GM21515 (cell line): Measurements from ENCODE around the gene PDIA6.
"Not testable (repeated sequence)": the region's sequence is repeated elsewhere in the genome, so short reads cannot be mapped to it uniquely, and the experiment has no call there.

Experiments
- ATAC-seq: cut with Tn5 transposase; IDR thresholded peaks from one replicate; pipeline ENCODE4 v1.9.1; 2021; ENCODE audit not compliant: unreplicated experiment

PDIA6 gene

DNA sequence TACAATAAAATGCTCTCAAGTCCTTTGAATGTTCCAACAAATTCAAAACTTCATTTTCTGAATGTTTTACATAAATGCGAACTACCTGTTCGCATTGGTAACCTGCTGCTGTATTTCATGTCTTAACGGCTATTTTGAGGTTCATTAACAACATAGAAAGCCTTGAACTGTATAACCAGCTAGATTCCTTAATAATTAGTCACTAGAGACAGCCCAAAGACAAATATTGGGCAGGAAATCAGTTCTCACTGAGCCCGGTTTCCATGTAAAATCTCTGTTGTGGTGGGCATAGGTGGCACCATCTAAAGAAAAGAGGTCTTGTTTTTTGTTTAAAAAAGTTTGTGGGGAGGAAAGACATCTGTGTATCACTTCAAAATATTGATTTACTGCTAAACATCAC is 29.2 kb downstream of the PDIA6 start:
- ATAC-seq: no peak

DNA sequence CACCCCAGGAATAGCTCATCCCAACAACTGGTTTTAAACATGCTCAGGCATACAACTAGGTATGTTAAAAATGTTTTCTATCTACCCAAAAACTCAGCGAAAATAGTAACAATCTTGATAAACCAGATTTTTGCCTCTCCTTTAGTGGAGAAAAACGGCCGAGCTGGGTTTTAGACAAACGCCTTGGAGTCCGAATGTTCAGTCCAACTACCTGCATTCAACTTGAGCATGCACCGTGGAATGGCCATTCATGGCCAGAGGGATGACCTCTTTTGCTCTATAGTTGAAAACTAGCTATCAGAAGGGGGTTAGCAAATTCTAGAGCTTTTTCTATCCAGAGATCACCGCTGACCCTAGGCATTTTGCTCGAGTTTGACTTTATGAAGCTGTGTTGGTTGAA is 30.8 kb downstream of the PDIA6 start:
- no peak for ATAC-seq

DNA sequence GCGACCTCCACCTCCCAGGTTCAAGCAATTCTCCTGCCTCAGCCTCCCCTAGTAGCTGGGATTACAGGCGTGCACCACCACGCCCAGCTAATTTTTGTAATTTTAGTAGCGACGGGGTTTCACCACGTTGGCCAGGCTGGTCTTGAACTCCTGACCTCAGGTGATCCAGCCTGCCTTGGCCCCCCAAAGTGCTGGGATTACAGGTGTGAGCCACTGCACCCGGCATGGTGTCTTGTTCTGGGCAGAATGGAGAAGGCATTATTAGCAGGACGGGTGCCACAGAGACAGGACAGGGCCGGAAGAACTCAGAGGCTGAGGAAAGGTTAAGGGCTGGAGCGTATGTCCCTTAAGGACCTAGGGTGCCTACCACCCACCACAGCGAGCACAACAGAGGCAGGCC is 31.8 kb downstream of the PDIA6 start:
- ATAC-seq: not testable (repeated sequence)

DNA sequence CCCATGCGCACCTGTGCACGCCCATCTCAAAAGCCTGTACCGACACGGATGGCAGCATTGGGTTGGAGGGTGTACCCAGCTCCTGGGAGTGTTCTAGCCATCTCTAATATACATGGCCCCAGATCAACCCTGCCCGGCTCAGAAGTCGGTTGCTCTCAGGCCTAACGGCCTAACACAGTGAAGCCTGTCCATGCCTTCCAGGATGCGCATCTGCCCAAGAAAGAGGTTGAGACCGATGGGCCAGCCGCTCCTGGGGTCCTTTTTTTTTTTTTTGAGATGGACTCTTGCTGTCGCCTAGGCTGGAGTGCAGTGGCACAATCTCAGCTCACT is 32.1 kb downstream of the PDIA6 start:
- no peak for ATAC-seq

DNA sequence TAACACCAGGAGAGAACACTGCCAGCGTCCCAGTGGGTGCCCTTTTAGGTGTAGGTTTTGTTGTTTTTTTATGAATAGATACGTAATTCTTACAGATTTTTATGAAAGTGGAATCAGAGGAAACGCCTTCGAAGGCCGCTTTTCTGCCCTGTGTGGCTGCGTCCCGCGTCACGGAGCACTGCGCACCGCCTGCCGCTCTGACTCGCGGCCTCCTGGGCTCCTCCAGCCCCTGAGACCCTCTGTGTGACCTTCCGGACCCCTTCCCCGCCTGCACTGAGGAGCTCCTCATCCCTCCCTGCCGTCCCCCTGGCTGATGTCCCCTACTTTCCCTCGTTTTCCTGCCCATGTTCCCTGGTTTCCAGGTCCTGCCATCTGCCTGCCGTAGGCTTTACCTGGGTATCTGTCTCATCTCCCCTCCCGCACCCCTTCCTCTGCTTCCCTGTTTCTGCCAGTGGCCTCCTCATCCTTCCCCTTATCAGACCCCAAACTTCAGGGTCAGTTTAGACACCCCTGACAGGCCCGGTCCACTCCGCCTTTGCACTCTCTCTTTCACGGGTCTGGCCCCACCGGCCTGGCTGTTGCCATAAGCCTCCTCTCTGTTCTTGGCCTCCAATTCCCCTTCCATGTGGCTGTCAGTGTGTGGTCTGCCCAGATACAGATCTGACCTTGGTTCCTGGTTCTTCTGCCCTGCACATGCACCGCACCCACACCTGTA is 32.7 kb downstream of the PDIA6 start:
- no peak for ATAC-seq

DNA sequence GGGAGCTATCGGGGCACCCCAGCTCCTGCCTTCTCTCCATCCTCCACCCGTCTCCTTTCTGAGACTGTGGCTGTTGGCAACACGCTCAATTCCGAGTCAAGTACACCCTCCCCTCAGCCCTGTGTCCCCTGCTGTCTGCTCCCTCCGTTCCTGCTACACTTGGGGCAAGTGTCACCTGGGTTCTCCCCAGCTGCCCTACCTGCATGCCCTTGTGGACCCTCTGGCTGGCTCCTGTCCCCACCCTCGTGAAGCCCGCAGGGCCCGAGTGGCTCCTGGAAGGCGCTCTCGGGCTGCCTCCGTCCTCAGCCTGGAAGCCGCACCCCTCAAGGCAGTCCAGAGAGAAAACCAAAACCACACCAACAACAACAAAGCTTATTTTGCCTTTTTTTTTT is 33.9 kb downstream of the PDIA6 start:
- ATAC-seq: no peak

DNA sequence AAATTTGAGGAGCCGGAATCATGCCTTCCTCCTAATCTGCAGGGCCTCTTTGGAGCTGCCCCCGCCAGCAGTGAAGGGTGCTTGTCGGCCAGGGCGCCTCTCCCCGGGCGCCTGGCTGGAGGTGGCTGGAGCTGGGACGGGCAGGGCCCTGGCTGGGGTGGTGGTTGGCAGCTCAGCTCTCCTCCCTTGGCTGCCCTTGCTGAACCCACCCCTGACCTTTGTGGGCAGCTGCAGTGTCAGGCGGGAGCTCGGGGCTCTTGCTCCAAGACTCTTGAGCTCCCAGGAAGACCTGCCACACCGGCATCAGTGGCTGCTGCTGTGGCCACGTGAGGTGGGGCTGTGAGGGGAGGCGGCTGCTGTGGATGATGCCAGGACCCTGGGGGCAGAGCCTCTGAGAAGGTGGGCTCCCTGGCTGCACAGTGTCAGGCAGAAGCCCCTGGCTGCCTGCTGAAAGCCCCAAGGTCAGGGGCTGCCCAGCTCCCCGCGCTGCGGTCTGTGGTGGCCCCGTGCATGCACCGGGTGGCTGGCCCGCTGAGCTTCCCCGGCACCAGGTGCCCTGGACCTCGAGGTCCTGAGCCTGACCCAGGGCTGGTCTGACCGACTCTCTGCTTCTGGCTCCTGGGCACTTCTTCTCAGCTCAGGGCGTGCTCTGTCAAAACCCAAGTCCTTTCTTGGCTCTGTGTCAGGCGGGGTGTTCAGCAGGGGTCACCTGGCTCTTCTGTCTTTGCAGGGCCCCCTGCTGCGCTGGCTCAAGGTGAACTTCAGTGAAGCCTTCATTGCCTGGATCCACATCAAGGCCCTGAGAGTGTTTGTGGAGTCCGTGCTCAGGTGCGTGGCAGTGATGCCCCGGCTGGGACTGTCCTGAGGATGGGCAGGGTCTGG is 34.5 kb downstream of the PDIA6 start:
- ATAC-seq: no peak

DNA sequence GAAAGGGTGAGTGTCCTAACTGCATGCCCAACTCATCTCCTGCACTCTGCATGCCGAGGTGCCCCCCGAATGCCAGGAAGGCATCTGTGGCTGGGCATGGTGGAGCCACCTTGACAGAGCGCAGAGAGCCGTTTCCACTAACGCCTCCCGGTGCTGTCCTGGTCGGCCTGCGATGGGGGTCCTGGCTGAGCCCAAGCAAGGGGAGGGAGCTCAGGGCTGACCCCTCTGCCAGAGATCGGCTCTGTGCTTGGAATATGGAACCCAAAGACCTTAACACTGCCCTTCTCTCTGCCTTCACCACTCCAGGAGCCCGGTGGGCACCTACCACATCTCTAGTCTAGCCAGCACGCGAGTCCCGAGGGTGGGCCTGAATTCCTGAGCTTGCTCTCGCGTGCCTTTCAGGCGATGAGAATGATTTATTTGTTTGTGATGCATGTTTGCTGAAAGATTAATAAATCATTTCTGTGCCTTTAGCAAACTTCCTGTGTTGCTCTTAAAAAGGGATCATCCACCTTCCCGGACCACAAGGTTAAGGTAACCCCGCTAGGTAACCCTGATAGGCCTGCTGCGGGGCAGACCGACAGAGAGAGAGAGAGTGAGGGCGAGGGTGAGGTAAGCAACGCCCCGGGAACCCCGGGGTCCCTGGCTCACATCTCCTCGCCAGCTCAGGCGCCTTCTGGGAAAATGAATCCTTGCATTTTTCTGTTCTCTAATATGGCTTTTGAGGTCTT is 35.3 kb downstream of the PDIA6 start:
- ATAC-seq: no peak

DNA sequence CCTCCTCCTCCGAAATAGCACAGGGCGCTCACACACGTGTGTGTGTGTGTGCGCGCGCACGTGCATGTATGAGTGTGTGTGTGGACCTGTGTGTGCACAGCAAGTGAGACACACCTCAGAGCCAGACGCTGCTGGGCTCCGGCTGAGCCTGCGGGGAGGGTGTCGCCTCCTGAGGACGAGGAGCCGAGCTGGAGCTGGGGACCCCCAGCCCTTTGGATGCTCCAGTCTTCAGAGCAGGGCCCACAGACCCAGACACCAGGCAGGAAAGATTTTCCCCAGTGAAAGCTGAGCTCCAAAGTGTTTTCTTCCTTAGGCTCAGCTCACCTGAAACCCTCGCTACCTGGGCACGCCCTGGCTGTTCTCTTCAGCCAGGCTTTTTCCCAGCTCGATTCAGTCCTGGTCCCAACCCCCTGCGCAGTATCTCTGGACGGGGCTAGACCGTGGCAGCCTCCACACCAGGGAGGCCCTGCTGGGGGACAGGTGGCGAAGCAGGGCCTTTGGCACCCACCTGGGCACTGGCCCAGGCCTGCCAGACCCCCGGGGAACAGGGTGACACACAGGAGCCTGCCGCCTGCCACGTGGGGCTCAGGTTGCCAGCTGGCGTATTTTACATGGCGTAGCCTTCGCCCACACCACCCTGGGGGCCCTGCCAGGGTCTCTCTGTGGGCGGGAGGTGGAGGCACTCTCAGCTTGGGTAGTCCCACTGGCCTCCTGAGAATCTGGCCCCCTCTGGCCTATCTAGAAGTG is 36.2 kb downstream of the PDIA6 start:
- ATAC-seq: no peak

DNA sequence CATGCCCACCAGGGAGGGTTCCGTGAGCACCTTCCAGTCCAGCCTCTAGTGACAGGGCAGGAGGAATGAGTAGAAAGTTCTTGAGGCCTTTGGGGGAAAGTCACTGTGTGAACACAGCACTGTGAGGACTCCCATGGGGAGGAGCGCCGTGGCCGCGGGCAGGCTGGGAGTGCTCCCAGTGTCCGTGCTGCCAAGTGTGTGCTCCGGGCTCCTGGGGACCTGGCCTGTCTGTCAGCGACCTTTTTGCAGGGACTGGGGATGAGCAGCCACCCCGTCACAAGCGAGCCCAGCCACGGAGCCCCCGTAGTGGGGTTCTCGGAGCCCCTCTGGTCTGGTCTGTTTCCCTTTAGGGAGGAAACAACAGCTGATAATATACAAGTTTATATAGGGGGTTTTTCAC is 36.8 kb downstream of the PDIA6 start:
- no peak for ATAC-seq

DNA sequence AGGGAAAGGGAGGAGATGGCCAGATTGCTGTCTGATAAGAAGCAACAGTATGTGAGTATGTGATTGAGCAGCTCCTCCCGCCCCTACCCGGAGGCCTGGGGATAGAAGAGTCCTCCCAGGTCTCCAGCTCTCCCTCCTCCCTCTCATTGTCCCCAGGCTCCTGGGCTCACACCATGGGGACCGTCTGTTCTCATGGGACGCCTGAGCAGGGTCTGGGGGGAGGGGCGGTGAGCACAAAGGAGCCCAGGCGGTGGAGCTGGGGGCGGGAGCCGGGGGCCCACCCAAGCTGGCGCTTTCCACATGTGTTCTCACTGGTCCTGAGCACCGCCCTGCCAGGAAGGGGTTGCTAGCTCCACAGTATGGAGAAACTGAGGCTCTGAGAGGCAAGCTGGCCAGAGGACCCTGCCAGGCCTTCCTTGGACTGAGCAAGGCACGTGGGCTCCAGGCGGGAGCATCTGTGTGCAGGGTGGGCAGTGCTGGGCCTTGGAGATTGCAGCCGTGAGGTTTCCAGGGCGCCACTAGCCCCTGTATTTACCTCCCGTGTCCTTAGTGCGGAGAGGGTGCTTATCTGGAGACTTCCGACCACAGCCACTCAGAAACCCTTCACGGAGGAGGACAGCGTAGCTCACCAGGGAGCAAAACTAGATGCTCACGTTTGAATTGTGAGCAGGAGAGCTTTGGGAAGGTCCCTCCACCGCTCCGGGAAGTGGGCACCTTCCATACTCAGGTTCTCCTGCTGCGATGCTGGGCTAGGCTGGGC is 37.4 kb downstream of the PDIA6 start:
- ATAC-seq: no peak

DNA sequence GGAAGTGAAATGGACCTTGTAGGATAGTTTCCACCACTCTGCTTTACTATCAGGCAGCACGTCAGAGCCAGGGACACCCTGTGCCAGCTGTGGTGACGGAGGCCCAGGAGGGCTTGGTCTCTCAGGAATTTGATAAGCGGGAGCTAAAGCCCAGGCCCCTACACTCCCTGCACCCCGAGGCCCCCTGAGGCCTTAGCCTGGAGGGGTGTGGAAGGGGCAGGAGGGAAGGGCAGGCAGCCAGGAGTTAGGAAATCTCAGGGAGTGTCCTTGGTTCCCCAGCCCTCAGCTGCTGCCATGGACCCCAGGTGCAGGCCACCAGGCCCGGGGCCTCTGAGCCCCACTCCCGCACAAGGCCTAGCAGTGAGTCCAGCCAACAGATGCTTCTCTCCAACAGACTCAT is 38.2 kb downstream of the PDIA6 start:
- no peak for ATAC-seq

DNA sequence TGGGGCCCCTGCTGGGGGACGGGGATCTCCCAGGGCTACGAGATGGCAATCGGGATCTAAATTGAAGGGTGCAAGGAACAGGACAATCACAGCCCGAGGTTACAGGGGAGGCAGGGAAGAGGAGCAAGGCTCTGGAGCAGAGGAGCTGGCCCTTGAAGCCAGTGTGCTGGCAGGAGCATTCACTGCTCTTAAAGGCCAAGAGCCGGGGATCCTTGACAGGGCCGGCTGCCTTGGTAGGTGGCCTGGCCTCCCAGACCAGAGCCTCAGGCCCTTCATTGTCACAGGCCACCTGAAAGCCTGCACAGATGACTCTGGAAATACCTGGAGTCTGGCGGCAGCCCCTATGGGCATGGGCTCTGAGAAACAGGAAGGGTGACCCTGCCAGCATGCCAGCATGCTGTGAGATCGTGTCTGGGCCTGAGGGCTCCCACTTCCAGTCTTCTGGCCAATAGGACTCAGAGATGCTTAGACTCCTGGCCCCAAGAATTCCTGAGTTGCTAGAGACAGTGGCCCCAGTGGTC is 38.7 kb downstream of the PDIA6 start:
- no peak for ATAC-seq

DNA sequence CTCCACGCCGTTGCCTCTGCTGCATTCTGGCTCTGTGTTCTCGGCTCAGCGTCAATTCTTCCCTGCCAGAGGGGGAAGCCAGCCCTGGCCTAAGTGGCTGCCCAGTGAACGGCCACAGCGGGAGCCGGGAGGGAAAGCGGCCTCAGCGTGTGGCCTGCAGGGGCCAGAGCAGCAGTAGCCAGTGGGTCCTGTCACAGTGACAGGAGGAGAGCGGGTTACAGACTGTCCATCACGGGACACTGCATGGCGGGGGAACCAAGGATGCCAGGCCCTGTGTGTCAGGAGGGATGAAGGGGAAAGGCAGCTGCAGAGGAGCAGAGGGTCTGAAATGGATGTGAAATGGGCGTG is 39.7 kb downstream of the PDIA6 start:
- no peak for ATAC-seq

DNA sequence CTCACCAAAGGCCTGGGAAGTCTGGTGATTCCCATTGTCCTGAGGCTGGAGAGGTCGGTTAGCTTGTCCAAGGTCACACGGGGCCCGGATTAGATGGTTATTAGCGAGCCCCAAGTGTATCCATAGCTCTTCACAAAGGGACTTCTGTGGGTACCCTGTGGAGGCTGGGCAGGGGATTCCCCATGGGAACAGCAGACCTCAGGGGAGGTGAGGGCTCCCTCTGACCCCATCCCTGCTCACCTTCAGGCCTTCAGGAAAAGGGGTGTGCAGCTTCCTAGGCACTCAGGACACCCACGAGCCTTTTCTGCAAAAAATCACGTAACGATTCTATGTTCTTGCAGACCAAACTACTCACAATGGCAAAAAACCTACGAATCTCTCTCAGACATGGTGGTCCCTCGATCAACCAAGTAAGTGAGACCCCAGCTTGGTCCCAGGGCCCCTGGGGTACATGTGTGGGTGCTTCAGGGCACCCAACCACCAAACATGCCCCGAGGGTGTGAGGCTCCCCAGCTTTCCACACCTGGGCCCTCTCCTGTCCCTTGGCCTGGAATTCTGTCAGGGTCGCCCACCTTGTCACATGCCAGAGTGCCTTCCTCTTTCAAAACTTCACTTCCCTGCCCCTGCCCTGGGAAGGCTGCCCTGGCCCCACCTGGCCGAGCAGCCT is 40.3 kb downstream of the PDIA6 start:
- ATAC-seq: no peak

DNA sequence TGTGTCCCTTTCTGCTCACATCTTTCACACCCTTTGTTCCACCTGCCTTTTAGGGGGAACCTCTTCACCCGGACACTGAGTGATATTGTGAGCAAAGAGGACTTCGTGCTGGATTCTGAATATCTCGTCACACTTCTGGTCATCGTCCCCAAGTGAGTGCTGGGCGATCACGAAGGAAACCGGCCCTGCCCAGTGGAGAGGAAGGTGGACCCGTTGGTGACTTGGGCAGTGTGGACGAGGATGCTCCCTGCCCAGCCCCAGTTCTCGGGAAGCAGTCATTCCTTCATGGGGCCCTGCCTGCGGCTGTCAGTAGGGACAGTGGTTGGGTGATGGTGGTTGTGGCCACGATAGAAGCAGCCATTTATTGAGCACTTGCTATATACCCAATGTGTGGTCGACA is 40.8 kb downstream of the PDIA6 start:
- no peak for ATAC-seq

DNA sequence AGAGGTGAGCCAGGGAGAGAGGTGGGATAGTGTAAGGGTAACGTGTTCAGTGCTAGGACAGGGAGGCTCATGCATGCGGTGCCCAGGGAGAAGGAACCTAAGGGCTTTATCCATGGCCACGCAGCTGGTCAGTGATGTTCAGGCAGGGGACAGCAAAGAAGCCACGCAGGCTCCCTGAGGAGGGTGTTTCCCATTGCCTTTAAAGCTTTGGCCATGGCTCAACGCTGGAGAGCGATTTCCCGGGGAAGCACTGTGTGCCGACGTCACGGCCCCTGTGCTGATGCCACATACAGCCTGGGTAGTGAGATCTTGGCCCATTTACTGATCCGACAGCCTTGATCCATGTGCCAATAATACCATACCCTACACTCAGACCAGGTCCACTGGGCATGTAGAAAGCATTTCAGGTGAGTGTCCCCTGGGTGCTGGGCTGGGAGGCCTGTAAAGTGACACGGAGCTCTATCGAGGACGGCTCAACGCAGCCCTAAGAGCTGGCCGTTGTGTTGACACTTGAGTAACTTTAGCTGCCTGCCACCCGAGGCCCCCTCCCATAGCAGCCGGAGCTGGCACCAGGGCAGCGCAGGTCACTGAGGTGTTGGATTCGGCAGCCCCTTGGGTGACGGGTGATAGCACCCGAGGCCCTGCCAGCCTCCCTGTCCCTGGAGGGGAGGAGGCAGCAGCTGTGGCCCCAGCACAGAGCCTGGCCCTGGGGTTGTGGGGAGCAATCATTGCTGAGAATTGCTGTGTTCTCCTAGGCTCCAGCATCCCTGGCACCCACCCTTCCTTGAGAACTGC is 41.4 kb downstream of the PDIA6 start:
- no peak for ATAC-seq

DNA sequence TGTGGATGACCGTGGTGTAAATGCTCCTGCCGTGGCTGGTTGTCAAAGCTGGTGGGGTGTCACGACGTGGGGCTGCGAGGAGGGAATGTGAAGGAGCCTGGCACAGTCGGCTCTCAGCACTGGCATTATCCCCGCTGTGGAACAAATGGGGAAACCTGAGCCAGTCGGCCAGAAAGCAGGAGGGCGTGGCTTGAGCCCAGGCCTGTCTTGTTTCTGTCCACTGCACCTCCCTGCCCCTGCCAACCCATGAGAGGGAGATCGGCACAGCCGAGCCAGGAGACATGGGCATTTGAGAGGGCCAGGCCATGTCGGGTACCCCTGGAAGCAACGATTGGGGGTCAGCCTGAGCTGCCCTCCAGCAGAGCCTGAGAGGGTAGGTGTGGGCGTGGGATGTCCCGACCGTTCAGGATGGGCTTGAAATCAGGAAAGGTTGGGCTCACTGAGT is 44.5 kb downstream of the PDIA6 start:
- ATAC-seq: no peak

DNA sequence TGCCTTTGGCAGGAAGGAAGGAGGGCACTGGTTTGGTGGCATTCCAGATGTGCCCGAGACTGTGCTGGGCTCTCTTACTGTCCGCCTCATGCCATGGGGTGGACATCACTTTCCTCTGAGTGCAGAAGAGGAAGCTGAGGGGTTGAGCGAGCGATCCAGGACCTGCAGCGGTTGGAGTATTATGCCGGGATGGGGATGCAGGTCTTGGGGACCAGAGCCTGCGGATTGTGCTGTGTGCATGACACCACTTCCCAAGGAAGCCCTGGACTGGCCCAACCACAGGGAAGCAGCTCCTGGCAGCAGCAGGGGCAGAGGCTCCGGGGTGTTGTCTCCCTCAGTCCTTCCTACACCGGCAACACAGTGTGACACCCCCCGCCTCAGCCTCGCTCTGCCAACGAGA is 46.7 kb downstream of the PDIA6 start:
- ATAC-seq: no peak
